Measurements from ENCODE around the gene JAM3.
A peak's percentile ranks its signal among the peaks of the same experiment; 100 is the strongest.

The JAM3 gene

DNA sequence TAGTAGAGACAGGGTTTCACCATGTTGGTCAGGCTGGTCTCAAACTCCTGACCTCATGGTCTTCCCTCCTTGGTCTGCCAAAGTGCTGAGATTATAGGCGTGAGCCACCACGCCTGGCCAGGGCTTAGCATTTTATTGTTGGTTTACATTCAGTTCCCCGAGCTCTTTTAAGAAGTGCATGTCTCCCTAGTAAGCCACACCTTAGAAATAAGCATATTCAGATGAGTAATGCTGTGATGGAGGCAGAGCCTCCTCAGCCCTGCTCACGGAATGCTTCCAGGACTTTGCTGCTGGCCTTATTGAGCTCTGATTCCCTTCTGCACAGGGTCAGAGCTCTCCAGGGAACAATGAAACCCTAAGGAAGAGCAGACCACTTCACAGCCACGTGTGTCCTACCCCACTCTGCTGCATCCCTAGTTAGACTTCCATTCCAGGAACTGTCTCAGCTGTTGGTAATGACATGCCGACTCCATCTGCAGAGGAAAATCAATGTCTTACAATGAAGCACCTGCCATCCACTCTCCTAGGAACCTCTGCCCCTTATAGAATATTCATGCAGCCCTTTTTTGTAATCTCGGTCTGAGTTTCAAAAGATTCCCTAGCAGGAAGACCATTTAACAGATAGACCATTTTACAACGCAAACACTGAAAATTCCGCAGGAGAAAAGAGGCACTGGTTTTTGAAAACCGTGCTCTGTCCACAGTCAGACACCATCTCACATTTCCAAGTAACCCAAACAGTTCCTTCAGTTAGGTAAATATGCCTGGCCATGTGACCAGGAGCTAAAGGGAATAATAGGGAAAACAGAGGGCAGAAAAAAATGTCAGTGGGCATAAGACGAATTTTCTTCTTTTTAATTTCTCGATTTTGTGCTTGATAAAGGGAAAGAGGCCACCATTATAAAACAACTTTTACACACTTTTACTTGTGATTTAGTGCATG is 1.7 kb upstream of the JAM3 start:
- TF ChIP-seq CTCF (IDR thresholded peaks at IDR 0.05; ENCODE audit: low read depth, low read length, missing control alignments): no peak
- in situ Hi-C loops (cut with HindIII; ENCODE audit: low sequenced_read_pairs): no loop called here
- H3K4me3 ChIP-seq (ENCODE audit: low read depth, low read length): no peak overlapping the region
- no peak for DNase-seq (ENCODE audit: low read depth)

GRCh38 chr11:134069426-134070341 is 812 bp downstream of the JAM3 start:
- DNase-seq (ENCODE audit: low read depth): no peak
- peak overlapping the region; percentile 71 for H3K4me3 ChIP-seq (ENCODE audit: low read depth, low read length)
- TF ChIP-seq CTCF (IDR thresholded peaks at IDR 0.05; ENCODE audit: low read depth, low read length, missing control alignments): no peak
- in situ Hi-C loops (cut with HindIII; ENCODE audit: low sequenced_read_pairs): no loop called here

DNA sequence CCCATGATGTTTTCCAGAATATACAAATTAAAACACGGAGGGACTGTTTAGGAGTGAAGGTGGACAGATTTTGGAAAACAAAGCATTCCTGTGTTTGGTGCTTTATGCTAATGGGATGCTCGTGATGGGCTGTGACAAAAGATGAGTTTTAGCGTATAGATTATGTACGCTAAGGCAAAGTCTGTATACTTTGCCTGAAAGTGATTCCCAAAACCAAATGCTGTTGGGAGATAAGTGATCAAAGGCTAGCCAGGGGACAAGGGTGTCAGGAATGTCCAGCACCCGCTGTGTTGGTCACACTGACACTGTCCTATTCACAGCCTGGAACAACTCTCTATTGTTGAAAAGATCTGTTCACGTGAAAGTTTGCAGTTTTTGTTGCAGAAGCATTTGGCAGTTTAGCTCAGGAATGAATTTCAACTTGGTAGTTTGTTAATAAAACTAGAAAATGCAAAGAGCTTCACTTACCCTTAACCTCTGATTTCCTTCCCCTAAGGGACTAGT is 1.5 kb downstream of the JAM3 start:
- DNase-seq (ENCODE audit: low read depth): no peak
- no peak for TF ChIP-seq CTCF (IDR thresholded peaks at IDR 0.05; ENCODE audit: low read depth, low read length, missing control alignments)
- H3K4me3 ChIP-seq (ENCODE audit: low read depth, low read length): no peak overlapping the region
- in situ Hi-C loops (cut with HindIII; ENCODE audit: low sequenced_read_pairs): no loop called here

GRCh38 chr11:134071306-134071705 is 2.4 kb downstream of the JAM3 start:
- no peak overlapping the region for H3K4me3 ChIP-seq (ENCODE audit: low read depth, low read length)
- no peak for DNase-seq (ENCODE audit: low read depth)
- in situ Hi-C loops (cut with HindIII; ENCODE audit: low sequenced_read_pairs): no loop called here
- TF ChIP-seq CTCF (IDR thresholded peaks at IDR 0.05; ENCODE audit: low read depth, low read length, missing control alignments): no peak

- TF ChIP-seq CTCF (IDR thresholded peaks at IDR 0.05; ENCODE audit: low read depth, low read length, missing control alignments): no peak
- no peak for DNase-seq (ENCODE audit: low read depth)
- in situ Hi-C loops (cut with HindIII; ENCODE audit: low sequenced_read_pairs): no loop called here
- no peak overlapping the region for H3K4me3 ChIP-seq (ENCODE audit: low read depth, low read length)
Measured at GRCh38 chr11:134071766-134072402, 3.0 kb downstream of the JAM3 start.

DNA sequence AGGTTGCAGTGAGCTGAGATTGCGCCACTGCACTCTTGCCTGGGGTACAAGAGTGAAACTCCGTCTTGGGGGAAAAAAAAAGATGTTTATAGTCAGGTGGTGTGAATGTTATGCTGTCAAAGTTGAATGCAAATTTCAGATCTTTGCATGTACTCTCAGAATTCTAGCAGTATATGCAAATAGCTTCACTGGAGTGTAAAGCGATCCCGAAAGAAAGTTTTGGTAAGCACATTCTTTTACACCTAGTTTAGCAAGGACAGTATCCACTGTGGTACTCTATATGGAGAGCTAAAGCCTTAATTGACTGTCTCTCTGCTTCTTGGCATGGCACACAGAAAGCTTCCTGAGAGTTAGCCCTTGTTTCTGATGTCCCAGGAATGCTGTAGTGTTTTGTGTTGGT is 4.0 kb downstream of the JAM3 start:
- H3K4me3 ChIP-seq (ENCODE audit: low read depth, low read length): no peak overlapping the region
- TF ChIP-seq CTCF (IDR thresholded peaks at IDR 0.05; ENCODE audit: low read depth, low read length, missing control alignments): no peak
- no peak for DNase-seq (ENCODE audit: low read depth)
- in situ Hi-C loops (cut with HindIII; ENCODE audit: low sequenced_read_pairs): no loop called here
